ENCODE measurements around the gene BAZ1A.

BAZ1A gene

GRCh38 chr14:34794941-34795340 lies 80.2 kb downstream of the BAZ1A start:
- H3K27ac ChIP-seq: peak overlapping the region; percentile 20 to 30
- intact Hi-C loops (cut with DNase I; ENCODE audit: low total_unique reads): no loop called here
- no peak overlapping the region for H3K4me3 ChIP-seq
- peaks cover 0 to 14% (median 6%) of the 10 kb centered on the region in 4 donors for H3K4me1 ChIP-seq
- DNase-seq: no peak
- H3K36me3 ChIP-seq: peaks cover 35 to 66% (median 42%) of the 10 kb centered on the region in 3 donors
- TF ChIP-seq CTCF (IDR thresholded peaks at IDR 0.05): no peak
- H3K27me3 ChIP-seq: no peaks in the 10 kb centered on the region
- H3K9me3 ChIP-seq: no peaks in the 10 kb centered on the region

GRCh38 chr14:34794217-34794616 lies 80.9 kb downstream of the BAZ1A start:
- Histone ChIP-seq H3K27ac (peak overlapping the region in 1 of 2 donors; percentile 24), H3K27me3 (no peaks in the 10 kb centered on the region), H3K4me1 (peaks cover 0 to 14% (median 6%) of the 10 kb centered on the region in 4 donors), H3K36me3 (peaks cover 29 to 59% (median 35%) of the 10 kb centered on the region in 3 donors), H3K4me3 (no peak overlapping the region), H3K9me3 (no peaks in the 10 kb centered on the region)
- no peak for TF ChIP-seq CTCF (IDR thresholded peaks at IDR 0.05)
- intact Hi-C loops (cut with DNase I; ENCODE audit: low total_unique reads): no loop called here
- DNase-seq: no peak

- no peak overlapping the region for H3K27ac ChIP-seq
- no peaks in the 10 kb centered on the region for H3K27me3 ChIP-seq
- no peak for TF ChIP-seq CTCF (IDR thresholded peaks at IDR 0.05)
- peaks cover 16 to 47% (median 21%) of the 10 kb centered on the region in 3 donors for H3K36me3 ChIP-seq
- H3K9me3 ChIP-seq: no peaks in the 10 kb centered on the region
- no peak for DNase-seq
- peaks cover 0 to 14% (median 6%) of the 10 kb centered on the region in 4 donors for H3K4me1 ChIP-seq
- no peak overlapping the region for H3K4me3 ChIP-seq
- intact Hi-C loops (cut with DNase I; ENCODE audit: low total_unique reads): no loop called here
These were observed 82.6 kb downstream of the BAZ1A start for GRCh38 chr14:34792598-34792997.

- DNase-seq: no peak
- no peak overlapping the region for H3K4me3 ChIP-seq
These were observed 89.7 kb downstream of the BAZ1A start for GRCh38 chr14:34785223-34786006.

GRCh38 chr14:34782031-34782430 lies 93.1 kb downstream of the BAZ1A start:
- Histone ChIP-seq H3K4me3 (no peak overlapping the region), H3K4me1 (no peaks in the 10 kb centered on the region), H3K27me3 (no peaks in the 10 kb centered on the region), H3K9me3 (no peaks in the 10 kb centered on the region), H3K27ac (no peak overlapping the region), H3K36me3 (peaks cover 9 to 59% (median 33%) of the 10 kb centered on the region in 3 donors)
- no peak for TF ChIP-seq CTCF (IDR thresholded peaks at IDR 0.05)
- DNase-seq: no peak
- intact Hi-C loops (cut with DNase I; ENCODE audit: low total_unique reads): no loop called here

More at GRCh38 chr14:34785223-34786006, 89.7 kb downstream of the BAZ1A start:
- Histone ChIP-seq H3K27me3 (no peaks in the 10 kb centered on the region), H3K4me1 (no peaks in the 10 kb centered on the region), H3K27ac (no peak overlapping the region), H3K9me3 (no peaks in the 10 kb centered on the region), H3K36me3 (peaks cover 9 to 48% (median 30%) of the 10 kb centered on the region in 3 donors)
- intact Hi-C loops (cut with DNase I; ENCODE audit: low total_unique reads): no loop called here
- no peak for TF ChIP-seq CTCF (IDR thresholded peaks at IDR 0.05)
